Adrenal gland (tissue), 12 donors: ENCODE data around the gene WNT3A. TPM values are rescaled to one million over a fixed set of nuclear protein-coding genes. Genes with fewer than 3 reads are reported as not detected.

Source experiments
- DNase-seq, 7 donors: peaks; one replicate each; pipeline ENCODE4 v3.0.0-alpha.2; 2019 to 2020
- H3K27ac ChIP-seq, 5 donors: fragments of 200-600 bp; sonication (generic) in 4 of 5; 1 replicate in 3 of 5; 2 replicates in 2 of 5; pipeline versions ENCODE4 v1.5.1 to v1.8.0; 2016 to 2020; ENCODE audit warnings: mild to moderate bottlenecking in 1 of 5
- H3K27me3 ChIP-seq: fragments of 200-600 bp; 2 replicates; pipeline ENCODE4 v1.8.0; 2021
- H3K36me3 ChIP-seq, 2 donors: fragments of 200-600 bp; replicated peaks in 1 of 2; 1 replicate in 1 of 2; 2 replicates in 1 of 2; pipeline versions ENCODE4 v1.5.1 to v1.8.0; 2018 to 2022
- H3K4me1 ChIP-seq, 2 donors: fragments of 200-600 bp; replicated peaks in 1 of 2; 1 replicate in 1 of 2; 2 replicates in 1 of 2; pipeline versions ENCODE4 v1.5.1 to v1.8.0; 2018 to 2021
- H3K4me3 ChIP-seq, 4 donors: fragments of 200-600 bp; sonication (generic) in 3 of 4; one replicate each; pipeline ENCODE4 v1.5.1; 2016 to 2018
- H3K9me3 ChIP-seq, 3 donors: fragments of 200-600 bp; sonication (generic) in 1 of 3; replicated peaks in 1 of 3; 1 replicate in 2 of 3; 2 replicates in 1 of 3; pipeline versions ENCODE4 v1.5.1 to v1.8.0; 2016 to 2021
- CTCF ChIP-seq, 6 experiments: fragments of 450-650 bp in 4 of 6; fragments of 200-600 bp in 2 of 6; sonication (generic) in 1 of 6; IDR thresholded peaks; 1 replicate in 5 of 6; 2 replicates in 1 of 6; pipeline versions ENCODE4 v1.5.1 to v1.8.0; 2016 to 2021; ENCODE audit warnings: antibody characterized with exemption in 6 of 6, mild to moderate bottlenecking in 2 of 6, moderate library complexity in 1 of 6
- POLR2A ChIP-seq, 2 donors: fragments of 450-650 bp; IDR thresholded peaks; one replicate each; pipeline ENCODE4 v1.6.1; 2017; ENCODE audit warnings: antibody characterized with exemption in 2 of 2, mild to moderate bottlenecking in 2 of 2, moderate library complexity in 1 of 2
- WGBS, 4 donors: extraction: QIAGEN DNeasy Blood & Tissue Kit in 2 of 4; methylation state at CpG; one replicate each; pipeline versions ENCODE4 v1.1.5 to v1.1.7; 2013 to 2017; 5-methylcytosine and 5-hydroxymethylcytosine counted together
- intact Hi-C, 2 donors: fragments of 100-400 bp; cut with DNase I; formaldehyde crosslinking; loops; one replicate each; pipeline versions ENCODE4 v1.14.1 to v1.15.0; 2022 to 2023
- polyA plus RNA-seq, 3 donors: library from polyadenylated mRNA; stranded (reverse); fragments of 200-250 nt in 2 of 3; fragments of 350-450 nt in 1 of 3; fragmentation: Illumina TruSeq in 1 of 3; extraction: RNeasy Lipid Tissue Mini Kit (QIAGEN cat#74804) in 1 of 3; gene quantifications; one replicate each; pipeline ENCODE4 v1.2.3, GENCODE V29; 2013 to 2014
- total RNA-seq, 9 donors: library from RNA; depleted of rRNA in 4 of 9; stranded (reverse); fragments of >200 nt in 4 of 9; fragments of 120-200 nt in 1 of 9; fragmentation: NEBNext Ultra II Directional in 1 of 9; extraction: Animal tissue kit (Norgen Biotek cat#: 25700) in 1 of 9; gene quantifications; one replicate each; pipeline versions ENCODE4 v1.1.0 to v1.2.4, GENCODE V29; 2013 to 2023
- donor health status: healthy with polysubstance abuse.
- donor health status: Bipolar disorder and iron deficiency.
- donor health status: DM: yes; HTN: yes; CAD: no.
- donor health status: DM: no; HTN: no; CAD: no.
- donor health status: DM: no; HTN: no; CAD: no.
- donor health status: DM: yes; HTN: yes; CAD: no.

WNT3A gene
- total and polyA plus RNA-seq, 12 donors = not detected

- peak overlapping the region; percentile 94 to 100 (median 100) for H3K27ac ChIP-seq
- intact Hi-C loops = loop anchor here in 1 of 2 donors (10.0 kb wide), 1 partner anchor 350 kb away; the partner anchor contains the start of genes JMJD4 and SNAP47
- H3K27me3 ChIP-seq = no peaks in the 10 kb centered on the region
- 4 to 7% (median 6%) methylated on average over 3 of the region's 3 CpGs for WGBS, 4 donors
- H3K4me3 ChIP-seq = peak overlapping the region in 1 of 4 donors; percentile 95
- peaks cover 0 to 6% of the 10 kb centered on the region in 2 donors for H3K36me3 ChIP-seq
- peaks cover 58 to 64% of the 10 kb centered on the region in 2 donors for H3K4me1 ChIP-seq
- H3K9me3 ChIP-seq = no peaks in the 10 kb centered on the region
- TF ChIP-seq CTCF (IDR thresholded peaks at IDR 0.05) (no peak), POLR2A (IDR thresholded peaks at IDR 0.05) (peak in 1 of 2 donors; percentile 67)
- peak in 2 of 7 donors; percentile 16 to 56 for DNase-seq
Observed at GRCh38 chr1:228084325-228084724, 77.5 kb downstream of the WNT3A start.

DNA sequence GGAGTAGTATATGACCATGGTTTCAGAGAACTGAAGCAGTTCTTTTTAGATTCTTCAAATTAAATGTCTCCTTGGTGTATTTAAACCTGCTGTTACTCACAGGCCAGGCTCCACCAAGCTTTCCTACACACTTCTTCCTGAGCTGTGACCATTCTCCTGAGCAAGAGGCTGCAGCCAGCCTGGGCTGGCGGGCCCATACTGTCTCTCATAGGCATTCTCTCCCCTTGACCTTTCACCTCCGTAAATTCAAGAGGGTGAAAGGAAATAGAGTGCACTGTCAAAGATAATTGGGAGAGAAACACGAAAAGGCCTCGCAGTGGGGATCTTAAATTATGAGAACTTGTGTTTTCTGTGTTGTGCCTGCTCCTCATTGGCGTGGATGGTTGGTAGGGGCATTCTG is 78.0 kb downstream of the WNT3A start:
- H3K27me3 ChIP-seq = no peaks in the 10 kb centered on the region
- no peaks in the 10 kb centered on the region for H3K9me3 ChIP-seq
- DNase-seq = peak in 1 of 7 donors; percentile 8
- H3K36me3 ChIP-seq = peaks cover 0 to 6% of the 10 kb centered on the region in 2 donors
- H3K4me1 ChIP-seq = peaks cover 62 to 69% of the 10 kb centered on the region in 2 donors
- peak overlapping the region in 4 of 5 donors; percentile 13 to 100 (median 100) for H3K27ac ChIP-seq
- TF ChIP-seq POLR2A (IDR thresholded peaks at IDR 0.05) (no peak), CTCF (IDR thresholded peaks at IDR 0.05) (no peak)
- intact Hi-C loops = loop anchor here in 1 of 2 donors (10.0 kb wide), 1 partner anchor 350 kb away; the partner anchor contains the start of genes JMJD4 and SNAP47
- WGBS, 4 donors = 34 to 43% (median 39%) methylated on average over 5 of the region's 5 CpGs
- H3K4me3 ChIP-seq = peak overlapping the region in 1 of 4 donors; percentile 95

- Histone ChIP-seq H3K27ac (peak overlapping the region; percentile 4 to 100 (median 100)), H3K9me3 (no peaks in the 10 kb centered on the region), H3K27me3 (no peaks in the 10 kb centered on the region), H3K4me1 (peaks cover 69 to 75% of the 10 kb centered on the region in 2 donors), H3K36me3 (peaks cover 0 to 6% of the 10 kb centered on the region in 2 donors), H3K4me3 (peak overlapping the region in 1 of 4 donors; percentile 95)
- intact Hi-C loops = loop anchor here in 1 of 2 donors (10.0 kb wide), 1 partner anchor 351 kb away; the partner anchor contains the start of genes JMJD4 and SNAP47
- TF ChIP-seq CTCF (IDR thresholded peaks at IDR 0.05) (no peak), POLR2A (IDR thresholded peaks at IDR 0.05) (peak in 1 of 2 donors; percentile 47)
- DNase-seq = peak in 3 of 7 donors; percentile 49 to 56 (median 52)
- WGBS, 4 donors = 22 to 36% (median 32%) methylated on average over 6 of the region's 6 CpGs
Observed at GRCh38 chr1:228085287-228085951, 78.6 kb downstream of the WNT3A start.

- WGBS, 4 donors = 24 to 40% (median 32%) methylated on average over 5 to 7 of the region's 7 CpGs
- H3K27ac ChIP-seq = peak overlapping the region in 4 of 5 donors; percentile 41 to 88 (median 62)
Observed at GRCh38 chr1:228087771-228088251, 81.0 kb downstream of the WNT3A start.

More at GRCh38 chr1:228087771-228088251, 81.0 kb downstream of the WNT3A start:
- intact Hi-C loops = loop anchor here in 1 of 2 donors (10.0 kb wide), 1 partner anchor 353 kb away; the partner anchor contains the start of genes JMJD4 and SNAP47
- Histone ChIP-seq H3K27me3 (no peaks in the 10 kb centered on the region), H3K4me1 (peaks cover 73 to 90% of the 10 kb centered on the region in 2 donors), H3K36me3 (peaks cover 0 to 9% of the 10 kb centered on the region in 2 donors), H3K4me3 (peak overlapping the region in 1 of 4 donors; percentile 32), H3K9me3 (no peaks in the 10 kb centered on the region)
- TF ChIP-seq POLR2A (IDR thresholded peaks at IDR 0.05) (peak in 1 of 2 donors; percentile 11), CTCF (IDR thresholded peaks at IDR 0.05) (no peak)
- DNase-seq = peak in 4 of 7 donors; percentile 68 to 75 (median 70)
